Pancreas (tissue), 10 donors: ENCODE data around the gene GBGT1. TPM values are rescaled to one million over a fixed set of nuclear protein-coding genes. Genes with fewer than 3 reads are reported as not detected.

Experiments
- ATAC-seq, 4 donors: fragments of 200-7000 bp; cut with Tn5 transposase; one replicate each; pipeline versions ENCODE4 v1.8.0 to v1.9.1; 2020; ENCODE audit warnings: mild to moderate bottlenecking in 4 of 4, moderate library complexity in 4 of 4
- DNase-seq, 6 donors: peaks; one replicate each; pipeline ENCODE4 v3.0.0-alpha.2; 2020
- FAIRE-seq: peaks from 2 replicates; lab custom pipeline; 2012; peaks lifted over from hg19 to GRCh38; lab: Jason Lieb, UNC
- H3K27ac ChIP-seq, 4 donors: fragments of 200-600 bp; sonication (generic); 1 replicate in 3 of 4; 2 replicates in 1 of 4; pipeline versions ENCODE4 v1.5.0 to v1.8.0; 2020
- H3K27me3 ChIP-seq, 4 donors: fragments of 200-600 bp; one replicate each; pipeline ENCODE4 v1.8.0; 2021
- H3K36me3 ChIP-seq, 3 donors: fragments of 200-600 bp; sonication (generic) in 1 of 3; one replicate each; pipeline versions ENCODE4 v1.5.0 to v1.8.0; 2020 to 2021
- H3K4me1 ChIP-seq, 3 donors: fragments of 200-600 bp; one replicate each; pipeline ENCODE4 v1.8.0; 2021
- H3K4me3 ChIP-seq, 4 donors: fragments of 200-600 bp; sonication (generic) in 2 of 4; one replicate each; pipeline versions ENCODE4 v1.5.0 to v1.8.0; 2020 to 2021
- H3K9me3 ChIP-seq, 4 donors: fragments of 200-600 bp; one replicate each; pipeline ENCODE4 v1.8.0; 2021
- WGBS, 2 donors: extraction: QIAGEN DNeasy Blood & Tissue Kit; methylation state at CpG; one replicate each; pipeline ENCODE4 v1.1.7; 2013; 5-methylcytosine and 5-hydroxymethylcytosine counted together
- intact Hi-C, 3 donors: fragments of 100-400 bp; cut with DNase I; formaldehyde crosslinking; loops; one replicate each; pipeline versions ENCODE4 v1.11.1 to v1.14.2; 2022
- polyA plus RNA-seq, 2 donors: library from polyadenylated mRNA; stranded (reverse); fragments of 200-250 nt; gene quantifications; one replicate each; pipeline ENCODE4 v1.2.3, GENCODE V29; 2013
- total RNA-seq, 6 donors: library from RNA; stranded (reverse); fragmentation: NEBNext Ultra II Directional in 4 of 6; extraction: Animal tissue kit (Norgen Biotek cat#: 25700) in 4 of 6; gene quantifications; one replicate each; pipeline versions ENCODE4 v1.2.1 to v1.2.4, GENCODE V29; 2021 to 2023
- TF ChIP-seq, protein P1 (sequence below), 4 donors: fragments of 200-600 bp; sonication (generic) in 3 of 4; IDR thresholded peaks; one replicate each; pipeline versions ENCODE4 v1.5.0 to v1.8.0; 2021; ENCODE audit warnings: antibody characterized with exemption in 4 of 4
- donor health status: healthy with polysubstance abuse.
- donor health status: DM: no; HTN: no; CAD: no; lungs with moderate emphysema.
- donor health status: DM: no; HTN: no; CAD: no.
- donor health status: control.
- donor health status: control.
- donor health status: Bipolar disorder and iron deficiency.
- donor health status: DM: yes; HTN: yes; CAD: no.
- donor health status: DM: no; HTN: no; CAD: no.
- donor health status: DM: no; HTN: no; CAD: no.
- donor health status: DM: yes; HTN: yes; CAD: no.

GBGT1 gene
- total and polyA plus RNA-seq, 8 donors, result 1.5 to 11.9 (median 4.0) TPM

DNA sequence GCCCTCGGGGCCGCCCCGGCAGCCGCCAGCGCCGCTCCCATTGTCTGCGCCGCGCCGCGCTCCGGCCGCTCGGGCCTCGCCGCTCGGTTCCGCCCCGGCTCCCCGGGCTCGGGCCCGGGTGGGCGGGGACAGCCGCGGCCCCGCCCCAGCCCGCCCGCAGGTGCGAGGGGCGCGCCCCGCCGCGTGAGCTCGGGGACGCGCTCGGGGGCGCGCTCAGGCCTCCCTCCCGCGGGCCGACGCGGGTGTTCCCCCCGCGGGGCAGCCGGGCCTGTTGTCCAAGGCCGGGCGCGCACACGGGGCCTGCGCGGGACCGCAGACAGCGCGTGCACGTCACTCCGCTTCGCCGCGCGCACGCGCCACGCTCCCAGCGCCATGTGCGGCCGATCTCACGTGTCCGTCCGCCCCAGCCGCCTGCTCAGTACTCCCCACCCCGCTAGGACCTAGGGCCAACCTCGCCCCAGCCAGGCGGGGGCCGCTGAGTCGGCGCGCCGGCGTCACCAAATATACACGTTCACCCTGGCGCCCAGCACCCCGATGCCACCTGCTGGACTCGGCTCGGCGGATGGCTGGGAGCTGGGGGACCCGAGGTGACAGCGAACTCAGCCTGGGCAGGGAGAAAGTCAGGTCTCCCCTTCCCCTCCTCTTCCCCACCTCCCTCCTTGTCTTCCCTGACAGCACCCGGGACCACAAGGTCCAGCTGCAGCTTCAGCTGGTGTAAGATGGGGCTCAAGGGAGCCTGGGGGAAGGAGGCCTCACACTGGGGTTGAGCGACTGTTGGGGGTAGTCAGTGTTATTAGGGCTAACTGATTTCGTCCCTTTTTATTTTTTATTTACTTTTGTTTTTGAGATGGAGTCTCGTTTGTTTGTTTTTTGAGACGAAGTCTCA lies 14.3 kb downstream of the GBGT1 start:
- peak overlapping the region in 3 of 4 donors; percentile 13 to 87 (median 65) for H3K4me3 ChIP-seq
- no peaks in the 10 kb centered on the region for H3K9me3 ChIP-seq
- DNase-seq, result peak; percentile 88 to 98 (median 94)
- H3K27me3 ChIP-seq, result no peaks in the 10 kb centered on the region
- TF ChIP-seq, protein P1, sequence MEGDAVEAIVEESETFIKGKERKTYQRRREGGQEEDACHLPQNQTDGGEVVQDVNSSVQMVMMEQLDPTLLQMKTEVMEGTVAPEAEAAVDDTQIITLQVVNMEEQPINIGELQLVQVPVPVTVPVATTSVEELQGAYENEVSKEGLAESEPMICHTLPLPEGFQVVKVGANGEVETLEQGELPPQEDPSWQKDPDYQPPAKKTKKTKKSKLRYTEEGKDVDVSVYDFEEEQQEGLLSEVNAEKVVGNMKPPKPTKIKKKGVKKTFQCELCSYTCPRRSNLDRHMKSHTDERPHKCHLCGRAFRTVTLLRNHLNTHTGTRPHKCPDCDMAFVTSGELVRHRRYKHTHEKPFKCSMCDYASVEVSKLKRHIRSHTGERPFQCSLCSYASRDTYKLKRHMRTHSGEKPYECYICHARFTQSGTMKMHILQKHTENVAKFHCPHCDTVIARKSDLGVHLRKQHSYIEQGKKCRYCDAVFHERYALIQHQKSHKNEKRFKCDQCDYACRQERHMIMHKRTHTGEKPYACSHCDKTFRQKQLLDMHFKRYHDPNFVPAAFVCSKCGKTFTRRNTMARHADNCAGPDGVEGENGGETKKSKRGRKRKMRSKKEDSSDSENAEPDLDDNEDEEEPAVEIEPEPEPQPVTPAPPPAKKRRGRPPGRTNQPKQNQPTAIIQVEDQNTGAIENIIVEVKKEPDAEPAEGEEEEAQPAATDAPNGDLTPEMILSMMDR (IDR thresholded peaks at IDR 0.05), result no peak
- peak overlapping the region; percentile 78 to 88 (median 86) for H3K27ac ChIP-seq
- H3K4me1 ChIP-seq, result peaks cover 0 to 16% (median 3%) of the 10 kb centered on the region in 3 donors
- intact Hi-C loops, result loop anchor here in 1 of 3 donors (5.0 kb wide), 1 partner anchor 107 kb away; no protein-coding TSS in a partner anchor
- 2 to 4% methylated on average over 52 to 95 of the region's 95 CpGs for WGBS, 2 donors
- peak; percentile 81 to 86 (median 82) for ATAC-seq
- no peak for FAIRE-seq
- H3K36me3 ChIP-seq, result no peaks in the 10 kb centered on the region

- FAIRE-seq (no peak), ATAC-seq (peak; percentile 6 to 24 (median 12)), DNase-seq (peak; percentile 59 to 91 (median 76))
- no peaks in the 10 kb centered on the region for H3K9me3 ChIP-seq
- TF ChIP-seq, protein P1 (IDR thresholded peaks at IDR 0.05), result no peak
- no peaks in the 10 kb centered on the region for H3K27me3 ChIP-seq
- H3K27ac ChIP-seq, result peak overlapping the region; percentile 72 to 84 (median 79)
- peaks cover 6 to 22% (median 8%) of the 10 kb centered on the region in 3 donors for H3K4me1 ChIP-seq
- 4 to 5% methylated on average over 56 to 65 of the region's 65 CpGs for WGBS, 2 donors
- H3K4me3 ChIP-seq, result peak overlapping the region; percentile 42 to 87 (median 56)
- intact Hi-C loops, result loop anchor here in 1 of 3 donors (5.0 kb wide), 1 partner anchor 106 kb away; no protein-coding TSS in a partner anchor
- H3K36me3 ChIP-seq, result no peaks in the 10 kb centered on the region
Observed at GRCh38 chr9:133148199-133149129, 15.2 kb downstream of the GBGT1 start.

DNA sequence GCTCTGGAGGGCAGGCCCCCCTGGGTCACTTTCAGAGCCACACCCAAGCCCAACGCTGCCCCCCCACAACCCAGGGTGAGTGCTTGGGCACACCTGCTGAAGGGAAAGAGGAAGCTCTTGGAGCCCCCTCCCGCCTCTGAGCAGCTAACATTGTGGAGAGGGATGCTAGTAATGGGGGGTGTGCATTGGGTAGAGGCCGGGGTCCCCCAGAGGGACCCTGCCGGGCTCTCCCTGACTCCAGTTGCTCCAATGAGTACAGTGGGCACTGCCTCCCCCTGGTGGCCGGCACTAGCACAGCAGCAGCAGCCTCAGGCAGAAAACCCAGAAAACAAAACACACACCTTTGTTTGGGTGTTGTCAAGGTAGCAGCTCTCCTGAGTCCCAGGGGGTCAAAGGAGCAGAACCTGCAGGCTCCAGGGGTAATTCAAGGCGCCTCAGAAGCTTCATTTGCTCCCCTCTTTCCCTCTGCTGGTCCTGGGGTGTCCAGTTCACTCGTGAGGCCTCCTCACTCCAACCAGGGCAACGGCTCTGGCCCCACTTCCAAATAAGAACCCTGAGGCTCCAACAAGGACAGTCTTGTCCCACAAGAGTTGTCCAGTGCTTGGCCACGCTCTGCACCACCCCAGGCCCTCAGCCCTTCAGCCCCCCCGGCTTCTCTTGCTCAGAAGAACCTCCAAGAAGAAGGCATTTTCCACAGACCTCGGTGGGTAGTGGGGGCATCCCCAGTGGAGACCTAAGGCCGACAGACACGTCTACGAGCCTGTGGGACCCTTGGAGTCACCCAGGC lies 16.1 kb downstream of the GBGT1 start:
- peak overlapping the region in 3 of 4 donors; percentile 47 to 87 (median 65) for H3K4me3 ChIP-seq
- H3K27ac ChIP-seq, result peak overlapping the region; percentile 72 to 84 (median 79)
- ATAC-seq (peak; percentile 41 to 61 (median 56)), FAIRE-seq (no peak), DNase-seq (peak; percentile 78 to 94 (median 87))
- no peaks in the 10 kb centered on the region for H3K27me3 ChIP-seq
- WGBS, 2 donors, result 22 to 25% methylated on average over 13 to 14 of the region's 14 CpGs
- TF ChIP-seq, protein P1 (IDR thresholded peaks at IDR 0.05), result peak; percentile 94 to 98 (median 98)
- no peaks in the 10 kb centered on the region for H3K36me3 ChIP-seq
- H3K9me3 ChIP-seq, result no peaks in the 10 kb centered on the region
- intact Hi-C loops, result loop anchor here in 1 of 3 donors (5.0 kb wide), 1 partner anchor 105 kb away; no protein-coding TSS in a partner anchor
- H3K4me1 ChIP-seq, result peaks cover 6 to 26% (median 8%) of the 10 kb centered on the region in 3 donors
